ENCODE data around the gene PIGS.

The PIGS gene

GRCh38 chr17:28545787-28546415 is 25.4 kb downstream of the PIGS start:
- Mint-ChIP-seq H3K27me3 (ENCODE audit: low read depth, poor library complexity) (peaks cover 3% of the 10 kb centered on the region), H3K27ac (no peak overlapping the region), H3K4me3 (no peak overlapping the region), H3K36me3 (ENCODE audit: low read depth) (peaks cover 8% of the 10 kb centered on the region), H3K9me3 (no peaks in the 10 kb centered on the region), H3K4me1 (peaks cover 39% of the 10 kb centered on the region)
- no peak for DNase-seq
- no peak for TF ChIP-seq CTCF (IDR thresholded peaks at IDR 0.05)

GRCh38 chr17:28545141-28545503 is 26.2 kb downstream of the PIGS start:
- Mint-ChIP-seq H3K4me1 (peaks cover 32% of the 10 kb centered on the region), H3K27ac (no peak overlapping the region), H3K36me3 (ENCODE audit: low read depth) (peaks cover 8% of the 10 kb centered on the region), H3K27me3 (ENCODE audit: low read depth, poor library complexity) (peaks cover 3% of the 10 kb centered on the region), H3K4me3 (no peak overlapping the region), H3K9me3 (no peaks in the 10 kb centered on the region)
- TF ChIP-seq CTCF (IDR thresholded peaks at IDR 0.05), result no peak
- no peak for DNase-seq

GRCh38 chr17:28544402-28545140 is 26.8 kb downstream of the PIGS start:
- Mint-ChIP-seq H3K4me3 (no peak overlapping the region), H3K36me3 (ENCODE audit: low read depth) (peaks cover 8% of the 10 kb centered on the region), H3K27ac (no peak overlapping the region), H3K9me3 (no peaks in the 10 kb centered on the region), H3K27me3 (ENCODE audit: low read depth, poor library complexity) (peaks cover 3% of the 10 kb centered on the region), H3K4me1 (peaks cover 26% of the 10 kb centered on the region)
- TF ChIP-seq CTCF (IDR thresholded peaks at IDR 0.05), result no peak
- no peak for DNase-seq

- no peaks in the 10 kb centered on the region for H3K9me3 Mint-ChIP-seq
- H3K4me1 Mint-ChIP-seq, result peaks cover 16% of the 10 kb centered on the region
- peaks cover 4% of the 10 kb centered on the region for H3K36me3 Mint-ChIP-seq (ENCODE audit: low read depth)
- peaks cover 3% of the 10 kb centered on the region for H3K27me3 Mint-ChIP-seq (ENCODE audit: low read depth, poor library complexity)
- TF ChIP-seq CTCF (IDR thresholded peaks at IDR 0.05), result no peak
- no peak overlapping the region for H3K4me3 Mint-ChIP-seq
- DNase-seq, result no peak
- no peak overlapping the region for H3K27ac Mint-ChIP-seq
Observed at GRCh38 chr17:28541439-28541838, 29.9 kb downstream of the PIGS start.

- no peaks in the 10 kb centered on the region for H3K36me3 Mint-ChIP-seq (ENCODE audit: low read depth)
- no peak for DNase-seq
- H3K4me1 Mint-ChIP-seq, result peaks cover 18% of the 10 kb centered on the region
- H3K27ac Mint-ChIP-seq, result no peak overlapping the region
- TF ChIP-seq CTCF (IDR thresholded peaks at IDR 0.05), result no peak
- H3K9me3 Mint-ChIP-seq, result no peaks in the 10 kb centered on the region
- no peak overlapping the region for H3K4me3 Mint-ChIP-seq
- H3K27me3 Mint-ChIP-seq (ENCODE audit: low read depth, poor library complexity), result peaks cover 3% of the 10 kb centered on the region
Observed at GRCh38 chr17:28540231-28540630, 31.1 kb downstream of the PIGS start.
